Measurements from ENCODE around the gene EPS15.
"Not testable (repeated sequence)": the region's sequence is repeated elsewhere in the genome, so short reads cannot be mapped to it uniquely, and the experiment has no call there.

DNA sequence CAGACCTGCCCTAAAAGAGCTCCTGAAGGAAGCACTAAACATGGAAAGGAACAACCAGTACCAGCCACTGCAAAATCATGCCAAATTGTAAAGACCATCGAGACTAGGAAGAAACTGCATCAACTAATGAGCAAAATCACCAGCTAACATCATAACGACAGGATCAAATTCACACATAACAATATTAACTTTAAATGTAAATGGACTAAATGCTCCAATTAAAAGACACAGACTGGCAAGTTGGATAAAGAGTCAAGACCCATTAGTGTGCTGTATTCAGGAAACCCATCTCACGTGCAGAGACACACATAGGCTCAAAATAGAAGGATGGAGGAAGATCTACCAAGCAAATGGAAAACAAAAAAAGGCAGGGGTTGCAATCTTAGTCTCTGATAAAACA is 131.8 kb downstream of the EPS15 start:
- not testable (repeated sequence) for TF ChIP-seq EZH2 (IDR thresholded peaks at IDR 0.05; ENCODE audit: insufficient read depth, poor library complexity, severe bottlenecking); EZH2phosphoT487 (IDR thresholded peaks at IDR 0.05; ENCODE audit: insufficient read depth, low read depth)

Data from GM23248 (cell line).